Hepatocyte (in vitro differentiated cells): ENCODE measurements around the gene GPC5.

Experiments
- CTCF ChIP-seq: fragments of 200-600 bp; sonication (generic); IDR thresholded peaks from 2 replicates; pipeline ENCODE4 v1.5.1; 2016; ENCODE audit warnings: antibody characterized with exemption, mild to moderate bottlenecking; ENCODE audit not compliant: poor library complexity
- EZH2 ChIP-seq: fragments of 200-600 bp; sonication (generic); IDR thresholded peaks from 2 replicates; pipeline ENCODE4 v1.6.1; 2016; ENCODE audit warnings: antibody characterized with exemption, mild to moderate bottlenecking, borderline replicate concordance

DNA sequence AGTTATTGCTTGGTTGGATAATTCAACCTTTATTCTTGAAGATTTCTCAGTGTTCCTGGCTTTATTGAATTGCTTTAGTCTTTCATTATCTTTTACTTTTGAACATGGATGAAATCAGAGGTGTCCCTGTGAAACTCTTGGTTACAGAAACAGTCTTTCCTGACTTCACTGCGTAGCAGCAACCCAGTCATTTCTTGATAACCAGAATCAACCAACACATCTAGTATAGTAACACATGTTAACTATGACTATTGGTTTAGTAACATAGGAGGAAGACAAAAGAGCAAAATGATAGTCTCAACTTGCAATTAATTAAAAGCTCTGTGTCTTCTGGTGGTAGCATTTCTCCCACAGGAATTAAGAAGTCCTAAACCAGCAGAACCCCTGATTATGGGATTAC lies 393.6 kb downstream of the GPC5 start:
- TF ChIP-seq CTCF (no peak), EZH2 (no peak)
